Endothelial cell (in vitro differentiated cells): ENCODE measurements around the gene CASP8. TPM values are rescaled to one million over a fixed set of nuclear protein-coding genes. Genes with fewer than 3 reads are reported as not detected.
A peak's percentile ranks its signal among the peaks of the same experiment; 100 is the strongest.

Experiments used
- DNase-seq: peaks from one replicate; pipeline ENCODE4 v3.0.0; 2021; ENCODE audit warnings: low spot score
- H3K27ac Mint-ChIP-seq: one replicate; pipeline ENCODE4 v1.8.0; 2021; ENCODE audit warnings: mixed read lengths, inconsistent platforms; ENCODE audit not compliant: unreplicated experiment
- H3K27me3 Mint-ChIP-seq: one replicate; pipeline ENCODE4 v1.8.0; 2021; ENCODE audit warnings: mild to moderate bottlenecking, moderate library complexity, mixed read lengths, inconsistent platforms; ENCODE audit not compliant: unreplicated experiment
- H3K36me3 Mint-ChIP-seq: one replicate; pipeline ENCODE4 v1.8.0; 2021; ENCODE audit warnings: mild to moderate bottlenecking, low read depth, mixed read lengths, inconsistent platforms; ENCODE audit not compliant: unreplicated experiment
- H3K4me1 Mint-ChIP-seq: one replicate; pipeline ENCODE4 v1.8.0; 2021; ENCODE audit warnings: mild to moderate bottlenecking, mixed read lengths, inconsistent platforms; ENCODE audit not compliant: unreplicated experiment
- H3K4me3 Mint-ChIP-seq: one replicate; pipeline ENCODE4 v1.8.0; 2021; ENCODE audit warnings: mild to moderate bottlenecking, mixed read lengths, inconsistent platforms; ENCODE audit not compliant: unreplicated experiment
- H3K9me3 Mint-ChIP-seq: one replicate; pipeline ENCODE4 v1.8.0; 2021; ENCODE audit warnings: mixed read lengths, inconsistent platforms; ENCODE audit not compliant: unreplicated experiment
- total RNA-seq: library from RNA; stranded (reverse); fragmentation: NEBNext Ultra II Directional; extraction: Animal tissue kit (Norgen Biotek cat#: 25700); gene quantifications from one replicate; pipeline ENCODE4 v1.2.1, GENCODE V29; 2021; ENCODE audit not compliant: unreplicated experiment
- TF ChIP-seq, protein P1 (sequence below): fragments of 200-600 bp; sonication (generic); IDR thresholded peaks from one replicate; pipeline ENCODE4 v1.5.0; 2021; ENCODE audit warnings: antibody characterized with exemption; ENCODE audit not compliant: unreplicated experiment

Gene CASP8
- total RNA-seq, 1 donor from 2014 or later, result 14.9 TPM

GRCh38 chr2:201264472-201265173 lies 4.3 kb downstream of the CASP8 start:
- Mint-ChIP-seq H3K4me3 (no peak overlapping the region), H3K4me1 (peaks cover 36% of the 10 kb centered on the region), H3K36me3 (no peaks in the 10 kb centered on the region), H3K27ac (no peak overlapping the region), H3K9me3 (no peaks in the 10 kb centered on the region), H3K27me3 (no peaks in the 10 kb centered on the region)
- TF ChIP-seq, protein P1, sequence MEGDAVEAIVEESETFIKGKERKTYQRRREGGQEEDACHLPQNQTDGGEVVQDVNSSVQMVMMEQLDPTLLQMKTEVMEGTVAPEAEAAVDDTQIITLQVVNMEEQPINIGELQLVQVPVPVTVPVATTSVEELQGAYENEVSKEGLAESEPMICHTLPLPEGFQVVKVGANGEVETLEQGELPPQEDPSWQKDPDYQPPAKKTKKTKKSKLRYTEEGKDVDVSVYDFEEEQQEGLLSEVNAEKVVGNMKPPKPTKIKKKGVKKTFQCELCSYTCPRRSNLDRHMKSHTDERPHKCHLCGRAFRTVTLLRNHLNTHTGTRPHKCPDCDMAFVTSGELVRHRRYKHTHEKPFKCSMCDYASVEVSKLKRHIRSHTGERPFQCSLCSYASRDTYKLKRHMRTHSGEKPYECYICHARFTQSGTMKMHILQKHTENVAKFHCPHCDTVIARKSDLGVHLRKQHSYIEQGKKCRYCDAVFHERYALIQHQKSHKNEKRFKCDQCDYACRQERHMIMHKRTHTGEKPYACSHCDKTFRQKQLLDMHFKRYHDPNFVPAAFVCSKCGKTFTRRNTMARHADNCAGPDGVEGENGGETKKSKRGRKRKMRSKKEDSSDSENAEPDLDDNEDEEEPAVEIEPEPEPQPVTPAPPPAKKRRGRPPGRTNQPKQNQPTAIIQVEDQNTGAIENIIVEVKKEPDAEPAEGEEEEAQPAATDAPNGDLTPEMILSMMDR, result no peak
- no peak for DNase-seq

- peak overlapping the region; percentile 64 for H3K27ac Mint-ChIP-seq
- no peak overlapping the region for H3K4me3 Mint-ChIP-seq
- no peaks in the 10 kb centered on the region for H3K9me3 Mint-ChIP-seq
- H3K4me1 Mint-ChIP-seq, result peaks cover 25% of the 10 kb centered on the region
- DNase-seq, result no peak
- no peaks in the 10 kb centered on the region for H3K36me3 Mint-ChIP-seq
- no peaks in the 10 kb centered on the region for H3K27me3 Mint-ChIP-seq
- TF ChIP-seq, protein P1, result no peak
Measured at GRCh38 chr2:201266629-201267028, 6.3 kb downstream of the CASP8 start.

- Mint-ChIP-seq H3K9me3 (no peaks in the 10 kb centered on the region), H3K27ac (no peak overlapping the region)
Measured at GRCh38 chr2:201267278-201268030, 7.1 kb downstream of the CASP8 start.

DNA sequence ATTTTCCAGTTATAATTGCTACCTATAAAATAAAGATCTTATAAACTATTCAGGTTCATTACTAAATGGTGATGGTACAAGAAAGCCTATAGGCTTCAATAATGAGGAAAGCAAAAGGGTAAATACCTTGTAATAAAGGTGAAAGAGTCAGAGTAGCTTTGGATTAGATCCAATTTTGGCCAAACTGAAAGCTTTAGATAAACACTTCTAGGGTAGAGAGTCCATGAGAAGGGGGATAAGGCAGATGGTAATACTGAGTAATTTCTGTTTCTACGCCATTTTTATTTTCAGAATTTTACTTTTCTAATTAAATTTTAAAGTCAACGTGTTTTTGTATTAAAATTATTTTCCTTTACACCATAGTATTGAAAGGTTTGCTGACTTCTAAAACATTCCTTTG lies 9.4 kb downstream of the CASP8 start:
- Mint-ChIP-seq H3K27me3 (peaks cover 2% of the 10 kb centered on the region), H3K4me3 (no peak overlapping the region), H3K27ac (no peak overlapping the region), H3K9me3 (no peaks in the 10 kb centered on the region), H3K36me3 (no peaks in the 10 kb centered on the region), H3K4me1 (peaks cover 13% of the 10 kb centered on the region)
- DNase-seq, result no peak
- TF ChIP-seq, protein P1, result no peak

More at GRCh38 chr2:201267278-201268030, 7.1 kb downstream of the CASP8 start:
- DNase-seq, result no peak
- TF ChIP-seq, protein P1, result no peak
- H3K4me1 Mint-ChIP-seq, result peaks cover 21% of the 10 kb centered on the region
- H3K27me3 Mint-ChIP-seq, result peaks cover 2% of the 10 kb centered on the region
- no peaks in the 10 kb centered on the region for H3K36me3 Mint-ChIP-seq
- no peak overlapping the region for H3K4me3 Mint-ChIP-seq
